ENCODE data around the gene MEF2C. TPM values are rescaled to one million over a fixed set of nuclear protein-coding genes. Genes with fewer than 3 reads are reported as not detected.
A peak's percentile ranks its signal among the peaks of the same experiment; 100 is the strongest.

The MEF2C gene
- total and polyA plus RNA-seq, 2 experiments from 2014 or later = 0.97 to 1.6 TPM

- 0 out of 2 replicates have a peak, but pooled peaks cover 5% of the 10 kb centered on the region for H3F3A ChIP-seq (replicated peaks; ENCODE audit: low read depth)
- no peak overlapping the region for H3K4me3 Mint-ChIP-seq
- no peak overlapping the region for H3K27ac ChIP-seq (ENCODE audit: low read depth)
- H3K9me2 ChIP-seq (ENCODE audit: insufficient read depth) = no peaks in the 10 kb centered on the region
- H4K20me1 ChIP-seq (replicated peaks; ENCODE audit: insufficient read depth) = no peaks in the 10 kb centered on the region
- H3K4me1 ChIP-seq (ENCODE audit: insufficient read depth) = peaks cover 30% of the 10 kb centered on the region
- no peaks in the 10 kb centered on the region for H3K36me3 ChIP-seq (ENCODE audit: insufficient read depth)
- H3K4me3 ChIP-seq = no peak overlapping the region
- no peak overlapping the region for H2AFZ ChIP-seq
- H3K79me2 ChIP-seq (replicated peaks; ENCODE audit: insufficient read depth) = no peaks in the 10 kb centered on the region
- no peaks in the 10 kb centered on the region for H3K9me3 Mint-ChIP-seq
- TF ChIP-seq STAT1 (IDR thresholded peaks at IDR 0.05; ENCODE audit: unreplicated experiment) (no peak), EZH2phosphoT487 (IDR thresholded peaks at IDR 0.05; ENCODE audit: unreplicated experiment) (no peak), EZH2 (IDR thresholded peaks at IDR 0.05; ENCODE audit: low read depth, unreplicated experiment) (no peak), POLR2AphosphoS5 (IDR thresholded peaks at IDR 0.05; ENCODE audit: low read depth) (no peak), JUNB (IDR thresholded peaks at IDR 0.05; ENCODE audit: unreplicated experiment) (no peak), ZNF331 (CRISPR knock-in tag; IDR thresholded peaks at IDR 0.05; ENCODE audit: low read depth) (no peak), NANOG (IDR thresholded peaks at IDR 0.05; ENCODE audit: borderline replicate concordance) (no peak), CREB1 (CRISPR knock-in tag; IDR thresholded peaks at IDR 0.05; ENCODE audit: low read depth) (no peak)
- H3K4me1 Mint-ChIP-seq = peaks cover 38% of the 10 kb centered on the region
- no peaks in the 10 kb centered on the region for H3K27me3 ChIP-seq (ENCODE audit: insufficient read depth)
- H3K27ac Mint-ChIP-seq = no peak overlapping the region
- ATAC-seq = no peak
- H3K27me3 Mint-ChIP-seq (ENCODE audit: insufficient read depth, low read depth, poor library complexity) = no peaks in the 10 kb centered on the region
- no peak overlapping the region for H3K4me2 ChIP-seq
- H3K36me3 Mint-ChIP-seq (ENCODE audit: low read depth) = no peaks in the 10 kb centered on the region
- DNase-seq (ENCODE audit: low spot score) = no peak
These were observed 16.2 kb upstream of the MEF2C start for GRCh38 chr5:88899096-88899737.

- H3K4me1 ChIP-seq (ENCODE audit: insufficient read depth) = peaks cover 30% of the 10 kb centered on the region
- DNase-seq (ENCODE audit: low spot score) (peak; percentile 73), ATAC-seq (peak; percentile 91)
- H4K20me1 ChIP-seq (replicated peaks; ENCODE audit: insufficient read depth) = no peaks in the 10 kb centered on the region
- no peaks in the 10 kb centered on the region for H3K79me2 ChIP-seq (replicated peaks; ENCODE audit: insufficient read depth)
- peak overlapping the region; percentile 52 for H3K4me2 ChIP-seq
- H3K4me3 ChIP-seq = no peak overlapping the region
- Mint-ChIP-seq H3K27me3 (ENCODE audit: insufficient read depth, low read depth, poor library complexity) (no peaks in the 10 kb centered on the region), H3K27ac (no peak overlapping the region; the same call in 1 of the 2 replicates), H3K4me1 (peaks cover 40% of the 10 kb centered on the region), H3K9me3 (no peaks in the 10 kb centered on the region), H3K36me3 (ENCODE audit: low read depth) (no peaks in the 10 kb centered on the region), H3K4me3 (no peak overlapping the region; the same call in 2 of the 3 replicates)
- no peaks in the 10 kb centered on the region for H3K27me3 ChIP-seq (ENCODE audit: insufficient read depth)
- H3F3A ChIP-seq (replicated peaks; ENCODE audit: low read depth) = 0 out of 2 replicates have a peak, but pooled peaks cover 5% of the 10 kb centered on the region
- no peak overlapping the region for H2AFZ ChIP-seq
- peak overlapping the region; percentile 72 for H3K27ac ChIP-seq (ENCODE audit: low read depth)
- H3K9me2 ChIP-seq (ENCODE audit: insufficient read depth) = 0 out of 2 replicates have a peak, but pooled peaks cover 1% of the 10 kb centered on the region
- H3K36me3 ChIP-seq (ENCODE audit: insufficient read depth) = no peaks in the 10 kb centered on the region
- TF ChIP-seq NANOG (IDR thresholded peaks at IDR 0.05; ENCODE audit: borderline replicate concordance) = peak; percentile 83; the same call in 1 of the 2 replicates
- TF ChIP-seq CREB1 (CRISPR knock-in tag; IDR thresholded peaks at IDR 0.05; ENCODE audit: low read depth) = 0 out of 2 replicates have a peak, but pooled peaks have one; percentile 15
- no peak for TF ChIP-seq EZH2 (IDR thresholded peaks at IDR 0.05; ENCODE audit: low read depth, unreplicated experiment)
- no peak for TF ChIP-seq POLR2AphosphoS5 (IDR thresholded peaks at IDR 0.05; ENCODE audit: low read depth)
- no peak for TF ChIP-seq STAT1 (IDR thresholded peaks at IDR 0.05; ENCODE audit: unreplicated experiment)
- no peak for TF ChIP-seq CTCF (conservative IDR thresholded peaks at IDR 0.05; ENCODE audit: low read depth in 2 of 2)
- peak; percentile 86 for TF ChIP-seq ZNF462 (CRISPR knock-in tag; IDR thresholded peaks at IDR 0.05)
- no peak for TF ChIP-seq ZNF331 (CRISPR knock-in tag; IDR thresholded peaks at IDR 0.05; ENCODE audit: low read depth)
These were observed 14.8 kb upstream of the MEF2C start for GRCh38 chr5:88897748-88898147.
